Activated gamma-delta T cell treated with anti-CD3 and anti-CD28 coated beads, Interleukin-2, amount 50 U/mL, for 16 hours (primary cell): ENCODE data around the gene ELOB.

Experiments
- DNase-seq: peaks from one replicate; pipeline ENCODE4 v3.0.0-alpha.2; 2020; ENCODE audit warnings: low read depth

ELOB gene

DNA sequence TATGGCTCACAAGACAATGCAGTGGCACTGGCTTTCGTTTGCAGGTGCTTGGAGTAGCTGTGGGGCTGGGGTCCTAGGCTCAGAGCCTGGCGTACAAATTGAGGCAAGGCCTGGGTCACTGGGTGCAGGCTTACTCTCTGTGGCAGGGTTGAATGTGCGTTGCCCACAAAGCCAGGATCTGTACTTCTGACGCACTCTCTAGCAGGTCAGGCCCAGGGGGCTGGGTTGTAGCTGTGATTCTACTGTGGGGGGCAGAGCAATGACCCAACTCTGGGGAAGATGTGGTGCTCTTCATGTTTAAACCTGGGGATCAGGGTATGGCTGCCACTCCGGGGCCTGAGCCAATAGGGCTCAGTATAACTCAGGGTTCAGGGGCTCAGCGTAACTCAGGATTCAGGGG, 33.6 kb upstream of the ELOB start:
- no peak for DNase-seq

DNA sequence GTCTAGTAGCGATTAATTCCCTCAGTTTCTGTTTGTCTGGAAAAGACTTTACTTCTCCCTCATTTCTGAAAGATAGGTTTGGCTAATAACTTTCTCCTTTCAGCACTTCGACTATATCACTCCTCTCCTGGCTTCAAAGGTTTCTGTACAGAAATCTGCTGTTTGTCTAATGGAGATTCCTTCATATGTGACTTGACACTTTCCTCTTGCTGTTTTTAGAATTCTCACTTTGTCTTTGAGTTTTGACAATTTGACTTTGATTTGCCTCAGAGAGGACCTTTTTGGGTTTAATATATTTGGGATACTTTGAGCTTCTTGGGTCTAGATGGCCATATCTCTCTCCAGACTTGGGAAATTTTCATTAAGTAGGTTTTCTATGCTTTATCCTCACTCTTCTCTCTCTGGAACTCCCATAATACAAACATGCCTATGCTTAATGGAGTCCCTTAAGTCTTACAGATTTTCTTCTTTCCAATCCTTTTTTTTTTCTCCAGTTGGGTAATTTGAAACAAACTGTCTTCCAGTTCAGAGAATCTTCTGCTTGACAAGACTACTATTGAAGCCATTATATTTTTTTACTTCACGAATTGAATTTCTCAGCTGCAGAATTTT, 32.2 kb upstream of the ELOB start:
- no peak for DNase-seq

DNA sequence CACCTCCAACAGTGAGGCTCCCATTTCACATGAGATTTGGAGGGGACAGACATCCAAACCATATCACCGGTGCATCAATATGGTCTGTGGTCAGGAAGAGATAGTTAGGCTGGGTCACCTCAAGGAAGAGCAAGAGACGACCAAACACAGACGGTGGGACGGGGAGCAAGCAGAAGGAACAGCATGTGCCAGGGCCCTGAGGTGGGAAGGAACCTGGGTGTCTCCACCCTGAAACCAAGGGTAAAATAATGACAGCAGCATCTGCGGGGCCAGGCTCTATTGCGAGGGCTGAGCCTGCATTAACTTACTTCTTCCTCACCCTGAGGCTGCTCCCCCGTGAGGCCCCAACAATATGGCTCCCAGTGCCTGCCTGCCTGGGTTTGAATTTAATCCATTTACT, 31.1 kb upstream of the ELOB start:
- no peak for DNase-seq

DNA sequence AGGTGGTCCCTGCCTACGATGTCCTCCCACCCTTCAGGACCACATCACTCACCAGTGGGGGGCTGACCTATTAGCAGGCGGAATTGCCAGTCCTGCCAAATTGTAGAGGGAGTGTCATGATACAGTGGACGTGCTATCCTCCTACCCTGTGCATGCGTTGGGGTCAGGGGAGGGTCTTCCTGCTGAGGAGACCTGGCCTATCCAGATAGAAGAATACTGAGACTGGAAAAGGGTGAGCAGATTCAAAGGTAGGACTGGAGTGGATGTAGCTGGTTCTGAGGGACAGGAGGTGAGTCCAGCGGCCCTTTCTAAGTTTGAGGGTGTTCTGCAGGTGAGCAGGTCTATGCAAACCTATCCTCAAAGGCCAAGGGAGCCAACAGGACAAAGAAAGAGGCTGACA, 29.2 kb upstream of the ELOB start:
- DNase-seq, result no peak

DNA sequence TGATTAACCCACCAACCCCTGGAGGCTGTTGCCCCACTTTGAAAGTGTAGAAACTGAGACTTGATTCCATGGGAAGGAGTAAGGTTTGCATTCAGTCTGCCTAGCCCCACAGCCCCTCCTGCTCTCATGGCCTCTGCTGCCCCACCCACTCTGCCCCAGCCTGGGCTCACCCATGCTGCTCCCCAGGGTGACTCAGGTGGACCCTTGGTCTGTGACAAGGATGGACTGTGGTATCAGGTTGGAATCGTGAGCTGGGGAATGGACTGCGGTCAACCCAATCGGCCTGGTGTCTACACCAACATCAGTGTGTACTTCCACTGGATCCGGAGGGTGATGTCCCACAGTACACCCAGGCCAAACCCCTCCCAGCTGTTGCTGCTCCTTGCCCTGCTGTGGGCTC, 27.6 kb upstream of the ELOB start:
- no peak for DNase-seq

DNA sequence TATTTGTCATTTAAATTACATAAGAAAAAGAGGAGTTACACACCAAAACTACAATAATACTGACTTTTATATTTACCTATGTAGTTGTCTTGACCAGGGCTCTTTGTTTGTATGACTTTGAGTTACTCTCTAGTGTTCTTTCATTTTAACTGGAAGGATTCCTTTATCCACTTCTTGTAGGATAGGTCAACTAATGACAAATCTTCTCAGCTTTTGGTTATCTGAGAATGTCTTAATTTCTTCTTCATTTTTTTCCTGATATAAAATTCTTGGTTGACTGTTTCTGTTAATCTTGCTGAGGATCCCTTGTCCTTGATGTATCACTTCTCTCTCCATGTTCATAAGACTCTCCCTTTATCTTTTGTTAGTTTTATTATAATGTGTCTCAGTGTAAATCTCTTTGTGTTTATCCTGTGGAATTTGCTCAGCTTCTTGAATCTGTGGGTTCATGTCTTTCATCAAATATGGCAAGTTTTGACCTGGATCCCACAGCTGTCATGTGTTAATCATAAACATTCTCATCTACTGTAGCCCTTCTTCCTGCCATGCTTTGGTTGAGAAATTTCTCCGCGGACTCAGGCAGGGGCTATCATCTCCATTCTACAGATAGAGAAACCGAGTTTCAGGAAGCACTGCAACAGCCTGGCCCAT, 26.6 kb upstream of the ELOB start:
- no peak for DNase-seq

DNA sequence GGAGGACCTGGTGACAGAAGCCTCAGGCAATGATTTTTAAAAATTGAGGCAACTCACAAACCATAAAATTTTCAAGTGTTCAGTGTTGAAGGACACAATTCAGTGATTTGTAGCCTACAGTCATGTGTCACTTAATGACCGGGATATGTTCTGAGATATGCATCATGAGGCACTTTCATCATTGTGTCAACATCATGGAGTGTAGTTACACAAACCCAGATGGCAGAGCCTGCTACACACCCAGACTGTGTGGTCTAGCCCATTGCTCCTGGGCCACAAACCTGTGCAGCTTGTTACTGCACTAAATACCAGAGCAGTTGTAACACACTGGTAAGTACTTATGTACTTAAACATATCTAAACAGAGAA, 22.8 kb upstream of the ELOB start:
- no peak for DNase-seq

DNA sequence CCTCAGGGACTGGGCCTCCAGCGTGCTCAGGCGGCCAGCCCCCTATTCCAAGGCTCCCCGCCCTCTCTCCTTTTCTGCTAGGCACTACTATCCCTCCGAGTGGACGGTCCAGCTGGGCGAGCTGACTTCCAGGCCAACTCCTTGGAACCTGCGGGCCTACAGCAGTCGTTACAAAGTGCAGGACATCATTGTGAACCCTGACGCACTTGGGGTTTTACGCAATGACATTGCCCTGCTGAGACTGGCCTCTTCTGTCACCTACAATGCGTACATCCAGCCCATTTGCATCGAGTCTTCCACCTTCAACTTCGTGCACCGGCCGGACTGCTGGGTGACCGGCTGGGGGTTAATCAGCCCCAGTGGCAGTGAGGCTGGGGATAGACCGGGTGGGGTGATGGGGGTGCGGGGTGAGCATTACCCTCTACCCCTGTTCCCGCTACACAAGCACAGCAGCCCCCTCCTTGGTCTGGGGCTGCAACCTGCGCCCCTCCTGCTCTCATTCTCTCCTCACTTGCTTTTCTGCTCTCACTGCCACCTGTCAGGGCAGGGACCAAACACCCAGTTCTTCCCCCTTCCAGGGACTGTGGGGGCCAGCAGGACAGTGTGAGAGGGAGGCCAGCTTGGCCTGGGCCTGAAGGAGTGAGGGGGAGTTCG, 22.3 kb upstream of the ELOB start:
- DNase-seq, result no peak

DNA sequence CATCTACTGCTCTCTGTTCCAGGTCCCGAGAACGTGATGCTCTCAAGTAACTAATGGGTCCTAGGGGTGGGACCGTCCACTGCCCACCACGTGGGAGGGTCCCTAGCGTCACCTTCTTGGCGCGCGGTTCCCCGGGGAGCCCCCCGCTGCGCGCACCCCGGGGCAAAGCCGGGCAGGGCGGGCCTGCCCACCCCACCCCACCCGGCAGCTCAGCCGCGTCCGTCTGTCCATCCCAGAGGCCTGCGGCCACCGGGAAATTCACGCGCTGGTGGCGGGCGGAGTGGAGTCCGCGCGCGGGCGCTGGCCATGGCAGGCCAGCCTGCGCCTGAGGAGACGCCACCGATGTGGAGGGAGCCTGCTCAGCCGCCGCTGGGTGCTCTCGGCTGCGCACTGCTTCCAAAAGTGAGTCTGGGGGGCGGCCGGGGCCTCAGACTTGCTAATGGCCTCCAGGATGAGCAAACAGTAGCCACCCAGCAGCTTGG, 21.7 kb upstream of the ELOB start:
- DNase-seq, result no peak

DNA sequence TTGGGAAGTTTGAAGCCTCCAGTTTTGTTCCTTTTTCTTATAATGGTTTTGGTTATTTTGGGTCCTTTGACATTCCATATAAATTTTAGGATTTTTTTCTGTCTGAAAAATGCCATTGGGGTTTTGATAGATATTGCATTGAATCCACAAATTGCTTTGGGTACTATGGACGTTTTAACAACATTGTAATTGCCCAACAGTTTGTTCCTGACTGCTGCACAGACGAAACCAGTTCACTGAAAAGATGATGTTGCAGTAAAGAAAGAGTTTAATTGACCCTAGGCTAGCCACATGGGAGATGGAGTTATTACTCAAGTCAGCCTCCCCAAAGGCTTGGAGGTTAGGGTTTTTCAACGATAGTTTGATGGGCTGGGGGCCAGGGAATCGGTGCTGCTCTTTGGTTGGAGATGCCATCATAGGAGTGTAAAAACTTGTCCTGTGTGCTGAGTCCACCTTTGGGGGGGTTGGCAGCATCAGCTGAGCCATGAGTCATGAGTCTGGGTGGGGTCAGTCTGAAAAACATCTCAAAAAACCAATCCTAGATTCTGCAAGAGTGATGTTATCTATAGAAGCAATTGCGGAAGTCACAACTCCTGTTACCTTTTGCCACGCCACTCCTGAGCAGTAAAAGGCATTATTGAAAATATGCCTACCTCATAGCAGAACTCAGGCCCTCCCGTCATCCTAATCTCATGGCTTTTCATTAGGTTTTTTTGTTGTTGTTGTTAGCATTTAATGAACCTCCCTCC, 18.5 kb upstream of the ELOB start:
- no peak for DNase-seq

DNA sequence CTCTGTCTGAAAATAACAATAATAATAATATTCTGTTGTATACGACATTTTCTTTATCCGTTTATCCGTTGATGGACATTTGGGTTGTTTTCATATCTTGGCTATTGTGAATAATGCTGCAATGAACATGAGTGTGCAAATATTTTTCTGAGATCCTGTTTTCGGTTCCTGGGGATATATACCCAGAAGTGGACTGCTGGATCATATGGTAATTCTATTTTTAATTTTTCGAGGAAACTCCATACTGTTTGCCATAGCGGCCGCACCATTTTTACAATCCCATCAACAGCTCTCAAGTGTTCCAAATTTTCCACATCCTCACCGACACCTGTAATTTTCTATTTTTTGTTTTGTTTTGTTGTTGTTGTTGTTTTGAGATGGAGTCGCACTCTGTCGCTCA, 15.9 kb upstream of the ELOB start:
- no peak for DNase-seq

DNA sequence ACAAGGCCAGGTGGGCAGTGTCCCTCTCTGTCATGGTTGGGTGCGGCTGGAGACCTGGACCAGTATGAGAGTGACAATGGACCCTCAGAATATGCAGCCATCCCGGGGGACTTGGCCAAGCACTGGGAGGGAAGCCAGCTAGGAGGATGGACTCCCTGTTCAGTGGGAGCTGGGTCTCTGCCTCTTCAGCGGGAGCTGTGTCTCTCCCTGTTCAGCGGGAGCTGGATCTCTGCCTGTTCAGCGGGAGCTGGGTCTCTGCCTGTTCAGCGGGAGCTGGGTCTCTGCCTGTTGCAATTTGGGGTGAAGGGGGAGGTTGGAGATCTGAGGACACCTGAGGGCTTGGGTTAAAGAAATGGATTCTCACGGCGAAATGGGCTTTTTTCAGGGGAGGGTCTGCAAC, 14.1 kb upstream of the ELOB start:
- no peak for DNase-seq

DNA sequence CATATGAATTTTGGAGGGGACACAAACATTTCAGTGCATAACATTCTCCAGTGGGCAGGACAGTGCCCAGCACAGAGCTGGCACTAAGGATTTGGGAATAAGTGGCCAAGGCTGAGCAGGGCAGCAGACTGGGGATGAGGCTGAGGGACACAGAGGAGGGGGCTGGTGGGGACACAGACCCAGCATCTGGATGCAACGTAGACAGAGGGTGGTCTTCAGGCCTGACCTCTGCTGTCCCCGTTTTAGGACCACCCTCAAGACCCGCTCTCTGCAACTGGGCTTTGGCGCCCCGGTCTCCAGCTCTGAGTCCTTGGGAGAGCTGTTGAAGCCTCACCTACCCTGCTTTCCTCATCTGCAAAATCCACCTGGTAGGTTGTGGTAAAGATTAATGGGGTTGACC, 13.6 kb upstream of the ELOB start:
- no peak for DNase-seq

DNA sequence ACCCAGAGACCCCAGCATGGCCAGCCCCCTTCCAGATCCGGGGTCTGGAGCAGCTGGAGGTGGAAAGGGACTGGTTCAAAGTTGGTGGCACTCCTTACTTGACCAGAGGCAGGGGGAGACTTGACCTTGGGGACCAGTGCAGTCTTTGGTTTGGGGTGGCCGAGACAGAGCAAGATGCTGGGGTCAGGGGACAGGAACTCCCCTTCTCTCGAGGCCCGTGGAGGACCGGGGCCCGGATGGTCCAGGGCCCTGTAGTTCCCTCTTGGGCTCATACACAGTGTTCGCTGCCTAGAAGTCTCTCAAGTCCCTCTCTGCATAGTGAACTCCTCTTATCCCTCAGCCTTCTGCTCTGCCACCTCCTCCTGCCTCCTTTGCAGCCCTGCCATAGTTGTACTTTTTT, 10.9 kb upstream of the ELOB start:
- no peak for DNase-seq

DNA sequence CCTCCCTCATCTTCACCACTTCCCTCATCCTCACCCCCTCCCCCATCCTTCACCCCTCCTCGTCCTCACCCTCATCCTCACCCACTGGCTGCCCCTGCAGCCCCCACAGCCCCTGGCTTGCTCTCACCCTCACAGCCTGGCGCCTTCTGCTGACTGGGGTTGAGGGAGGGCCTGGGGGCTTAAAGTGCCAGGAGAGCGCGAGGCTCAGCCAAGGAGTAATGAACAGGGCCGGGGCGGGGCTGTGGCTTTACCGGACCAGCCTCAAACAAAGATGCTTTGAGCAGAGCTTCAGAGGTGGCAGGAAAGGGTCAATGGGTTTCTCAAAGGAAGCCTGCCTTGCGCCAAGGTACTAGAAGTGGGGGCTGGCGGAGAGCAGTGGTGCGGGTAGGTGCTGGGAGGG, 10.3 kb upstream of the ELOB start, which contains the start of gene PRSS33:
Gene PRSS33, minus strand, starts transcription at position 155 of the 400 bp plus-strand sequence. CDS start 1,013 bp downstream, outside the sequence.
- DNase-seq, result no peak

DNA sequence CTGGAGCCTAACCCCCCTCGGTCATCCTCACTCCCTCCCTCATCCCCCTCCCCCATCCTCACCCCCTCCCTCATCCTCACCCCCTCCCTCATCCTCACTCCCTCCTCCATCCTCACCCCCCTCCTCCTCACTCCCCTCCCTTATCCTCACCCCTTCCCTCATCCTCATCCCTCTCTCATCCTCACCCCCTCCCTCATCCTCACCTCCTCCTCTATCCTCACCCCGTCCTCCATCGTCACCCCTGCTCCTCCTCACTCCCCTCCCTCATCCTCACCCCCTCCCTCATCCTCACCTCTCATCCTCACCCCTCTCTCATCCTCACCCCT, 9.7 kb upstream of the ELOB start:
- no peak for DNase-seq

DNA sequence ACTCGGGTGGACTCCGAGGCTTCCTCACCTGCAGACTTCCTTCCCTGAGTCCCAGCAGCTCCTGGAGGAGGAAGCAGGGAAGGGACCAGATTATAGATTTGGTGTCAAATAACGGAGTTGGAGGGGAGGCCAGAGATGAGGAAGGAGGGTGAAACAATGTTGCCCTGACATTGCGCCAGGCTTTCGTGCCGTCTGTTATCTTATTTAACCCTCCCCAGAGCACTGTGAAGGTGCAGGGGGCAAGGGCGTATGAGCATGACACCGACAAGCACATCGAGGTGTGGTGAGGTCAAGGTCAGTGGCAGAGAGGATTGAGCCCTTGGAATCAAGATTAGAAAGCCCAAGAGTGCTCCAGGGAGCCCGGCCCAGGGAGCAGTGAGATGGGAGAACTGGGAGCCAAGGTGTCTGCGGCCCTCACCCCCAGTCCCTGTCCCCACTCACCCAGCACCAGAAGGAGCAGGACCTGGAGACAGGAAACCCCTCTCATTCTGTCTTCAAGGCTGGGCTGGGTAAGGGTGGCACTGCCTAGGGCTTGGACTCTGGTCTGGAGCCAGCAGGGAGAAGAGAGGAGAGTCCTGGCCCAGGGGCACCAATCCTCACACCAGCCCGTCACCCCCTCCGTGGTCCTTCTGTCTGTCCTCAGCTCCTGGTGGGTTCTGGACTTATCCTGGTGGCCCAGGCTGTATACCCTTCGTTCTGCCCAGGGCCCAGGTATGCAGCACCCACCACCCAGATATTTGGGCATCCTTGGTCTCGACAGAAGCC, 9.2 kb upstream of the ELOB start:
- no peak for DNase-seq

DNA sequence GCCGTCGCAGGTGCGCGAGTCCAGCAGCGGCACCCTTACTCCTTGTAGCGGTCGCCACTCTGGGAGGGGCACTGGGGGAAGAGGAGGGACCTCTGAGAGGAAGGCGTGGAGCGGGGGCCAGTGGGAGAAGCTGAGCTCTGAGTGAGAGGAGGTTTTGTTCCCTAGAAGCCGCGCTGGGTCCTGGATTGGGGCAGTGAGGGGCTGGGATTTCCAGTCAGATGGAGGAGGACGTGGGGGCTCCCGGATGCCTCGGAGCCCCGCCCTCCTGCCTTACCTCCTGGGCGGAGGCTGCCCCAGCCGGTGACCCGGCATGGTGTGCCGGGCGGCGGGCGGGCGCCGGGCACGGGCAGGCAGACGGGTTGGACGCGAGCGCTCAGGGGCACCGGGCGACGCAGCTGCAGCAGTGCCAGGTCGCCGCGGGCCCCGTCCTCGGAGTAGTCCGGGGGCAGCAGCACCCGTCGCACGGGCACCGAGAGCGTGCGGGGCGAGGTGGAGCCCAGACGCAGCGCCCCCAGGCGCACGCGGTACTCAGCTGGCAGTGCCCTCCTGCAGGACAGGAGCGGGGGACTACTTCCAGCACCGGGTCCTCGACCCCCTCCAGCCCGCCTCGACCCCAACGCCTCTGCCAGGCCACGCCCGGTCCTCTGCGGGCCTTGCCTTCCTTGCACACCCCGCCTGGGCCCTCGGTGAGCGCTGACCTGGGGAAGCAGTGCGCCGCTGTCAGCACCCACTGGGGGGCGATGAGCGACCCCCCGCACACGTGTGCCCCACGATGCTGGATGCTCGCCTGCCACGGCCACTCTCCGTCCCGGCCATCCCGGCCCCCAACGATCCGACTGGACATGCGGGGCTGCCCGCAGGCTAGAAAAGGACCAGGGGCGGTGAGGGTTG, 8.3 kb upstream of the ELOB start:
- no peak for DNase-seq

DNA sequence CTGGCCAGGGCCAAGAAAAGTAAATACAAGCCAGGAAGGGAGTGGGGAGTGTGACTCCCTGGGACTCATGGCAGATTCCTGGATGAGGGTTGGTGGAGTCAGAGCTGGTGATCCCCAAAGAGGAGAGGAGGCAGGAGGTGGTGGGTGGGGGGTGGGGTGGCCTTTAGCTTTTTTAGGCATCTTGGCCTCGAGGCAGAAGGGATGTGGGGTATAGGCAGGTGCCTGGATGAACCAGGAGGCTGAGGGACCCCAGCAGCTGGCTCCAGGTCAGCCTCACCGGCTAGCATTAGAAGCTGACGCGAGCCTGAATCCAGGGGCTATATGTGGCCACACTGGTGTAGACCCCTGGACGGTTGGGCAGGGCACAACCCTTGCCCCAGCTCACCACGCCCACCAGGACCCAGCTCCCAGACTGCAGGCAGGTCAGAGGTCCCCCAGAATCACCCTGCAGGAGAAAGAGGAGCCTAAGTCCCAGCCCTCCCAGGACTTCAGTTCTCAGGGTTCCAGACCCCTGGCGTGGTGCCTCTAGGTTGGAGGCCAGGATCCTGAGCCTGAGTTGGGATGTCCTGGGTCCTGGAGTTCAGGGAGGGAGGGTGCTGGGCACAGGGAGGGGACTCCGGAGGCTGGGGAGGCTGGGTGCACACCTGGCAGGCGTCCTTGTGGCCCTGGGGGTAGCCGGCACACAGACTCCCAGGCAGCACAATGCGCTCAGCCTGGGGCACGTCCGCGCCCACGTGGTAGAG, 7.4 kb upstream of the ELOB start:
- no peak for DNase-seq

DNA sequence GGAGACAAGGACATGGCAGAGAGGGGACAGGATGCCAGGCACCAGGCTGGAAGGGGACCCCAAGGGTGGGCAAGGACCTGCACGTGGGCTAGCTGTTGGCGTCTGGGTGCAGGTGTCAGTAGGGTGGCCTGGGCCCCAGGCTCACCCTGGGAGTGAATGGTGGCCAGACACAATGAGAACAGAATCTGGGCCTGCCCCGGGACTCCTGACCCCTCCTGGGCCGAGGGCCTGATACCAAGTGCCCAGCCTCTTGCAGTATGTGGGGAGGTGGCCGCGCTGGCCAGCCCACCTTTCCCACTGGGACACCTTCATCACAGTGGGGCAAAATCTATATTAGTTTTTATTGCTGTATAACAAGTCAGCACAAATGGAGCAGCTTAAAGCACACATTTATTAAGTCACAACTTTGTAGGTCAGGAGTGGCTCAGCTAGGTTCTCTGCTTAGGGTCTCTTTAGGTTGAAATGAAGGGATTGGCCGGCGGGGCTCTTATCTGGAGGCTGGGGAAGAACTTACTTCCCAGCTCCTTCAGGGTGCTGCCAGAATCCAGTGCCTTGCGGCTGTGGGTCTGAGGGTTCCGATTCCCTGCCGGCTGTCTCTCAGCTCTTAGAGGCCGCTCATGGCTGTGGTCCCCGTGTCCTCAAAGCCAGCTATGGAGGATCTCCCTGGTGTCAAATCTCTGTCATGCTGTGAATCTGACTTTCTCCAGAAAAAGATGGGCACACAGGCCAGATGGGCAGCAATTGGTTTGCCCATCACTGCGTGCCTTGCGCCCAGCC, 6.7 kb upstream of the ELOB start:
- DNase-seq, result no peak
